Keratinocyte (primary cell): ENCODE data around the gene SMTN. TPM values are rescaled to one million over a fixed set of nuclear protein-coding genes. Genes with fewer than 3 reads are reported as not detected.

Source experiments
- DNase-seq: peaks from one replicate; pipeline ENCODE4 v3.0.0-alpha.2; 2011; ENCODE audit warnings: low read depth, missing footprints, low spot score
- FAIRE-seq: peaks from 2 replicates; lab custom pipeline; 2011; peaks lifted over from hg19 to GRCh38; lab: Jason Lieb, UNC
- H2AFZ ChIP-seq: 2 replicates; pipeline ENCODE4 v1.6.0; 2012; ENCODE audit warnings: low read length, control low read depth, inconsistent platforms; ENCODE audit not compliant: control insufficient read depth
- H3K27ac ChIP-seq: 2 replicates; pipeline ENCODE4 v1.5.1; 2011; ENCODE audit warnings: low read length; ENCODE audit not compliant: control insufficient read depth, insufficient read depth
- H3K27me3 ChIP-seq: 3 replicates; pipeline ENCODE4 v1.6.0; 2011; ENCODE audit warnings: low read length; ENCODE audit not compliant: control insufficient read depth, insufficient read depth; ENCODE audit errors: extremely low read depth
- H3K36me3 ChIP-seq, 2 experiments: 2 replicates in 1 of 2; 3 replicates in 1 of 2; pipeline ENCODE4 v1.5.1; 2011; ENCODE audit warnings: low read length in 2 of 2, mild to moderate bottlenecking in 1 of 2; ENCODE audit not compliant: control insufficient read depth in 2 of 2, insufficient read depth in 2 of 2; ENCODE audit errors: extremely low read depth in 1 of 2
- H3K4me1 ChIP-seq: 3 replicates; pipeline ENCODE4 v1.5.1; 2011; ENCODE audit warnings: low read length; ENCODE audit not compliant: control insufficient read depth, insufficient read depth; ENCODE audit errors: extremely low read depth
- H3K4me2 ChIP-seq: 3 replicates; pipeline ENCODE4 v1.6.0; 2011; ENCODE audit warnings: low read depth, low read length; ENCODE audit not compliant: control insufficient read depth, insufficient read depth; ENCODE audit errors: extremely low read depth
- H3K4me3 ChIP-seq, 3 experiments: fragments of 200-600 bp in 1 of 3; sonication (generic) in 1 of 3; 2 replicates in 2 of 3; 3 replicates in 1 of 3; pipeline ENCODE4 v1.5.1; 2011 to 2016; ENCODE audit warnings: low read length in 3 of 3, mild to moderate bottlenecking in 3 of 3, control low read depth in 2 of 3, inconsistent platforms in 1 of 3, low read depth in 1 of 3, mixed read lengths in 1 of 3, mixed run types in 1 of 3, moderate library complexity in 1 of 3; ENCODE audit not compliant: control insufficient read depth in 2 of 3, insufficient read depth in 2 of 3; ENCODE audit errors: extremely low read depth in 1 of 3
- H3K79me2 ChIP-seq: 2 replicates; pipeline ENCODE4 v1.6.0; 2012; ENCODE audit warnings: low read length; ENCODE audit not compliant: control insufficient read depth, insufficient read depth
- H3K9ac ChIP-seq: 3 replicates; pipeline ENCODE4 v1.6.0; 2011; ENCODE audit warnings: low read length; ENCODE audit not compliant: control insufficient read depth, insufficient read depth; ENCODE audit errors: extremely low read depth
- H3K9me1 ChIP-seq: 3 replicates; pipeline ENCODE4 v1.6.0; 2011; ENCODE audit warnings: low read length; ENCODE audit not compliant: control insufficient read depth, insufficient read depth; ENCODE audit errors: extremely low read depth
- H3K9me3 ChIP-seq: 2 replicates; pipeline ENCODE4 v1.5.1; 2012; ENCODE audit warnings: low read depth, low read length; ENCODE audit not compliant: control insufficient read depth
- H4K20me1 ChIP-seq: 3 replicates; pipeline ENCODE4 v1.6.0; 2011; ENCODE audit warnings: low read length; ENCODE audit not compliant: control insufficient read depth, insufficient read depth; ENCODE audit errors: extremely low read depth
- CTCF ChIP-seq, 3 experiments: IDR thresholded peaks in 1 of 3; conservative IDR thresholded peaks in 1 of 3; optimal IDR thresholded peaks in 1 of 3; 2 replicates in 2 of 3; 3 replicates in 1 of 3; pipeline versions ENCODE3 to v1.5.1; 2011; ENCODE audit warnings: low read length in 3 of 3, mild to moderate bottlenecking in 3 of 3, moderate library complexity in 2 of 3, control low read depth in 1 of 3, inconsistent platforms in 1 of 3; ENCODE audit not compliant: insufficient read depth in 2 of 3; ENCODE audit errors: extremely low read depth in 1 of 3
- EZH2 ChIP-seq: IDR thresholded peaks from one replicate; pipeline ENCODE4 v1.6.1; 2012; ENCODE audit warnings: inconsistent platforms, mild to moderate bottlenecking, low read length, moderate library complexity
- dilution Hi-C: fragments of 300-500 bp; cut with MboI; formaldehyde crosslinking; loops from one replicate; pipeline ENCODE4 v1.7.0; 2020; ENCODE audit warnings: low sequenced_read_pairs; ENCODE audit not compliant: extremely low pct_ligation_motif_present
- polyA plus RNA-seq, 5 experiments: library from polyadenylated mRNA; depleted of rRNA in 3 of 5; stranded (reverse) in 3 of 5; stranded (forward) in 1 of 5; unstranded in 1 of 5; fragments of >200 nt; gene quantifications; 1 replicate in 1 of 5; 2 replicates in 3 of 5; 3 replicates in 1 of 5; pipeline versions ENCODE4 v1.2.1 to v1.2.3, GENCODE V29; 2011 to 2012; ENCODE audit warnings: missing spikeins in 2 of 5, low read depth in 1 of 5, low replicate concordance in 1 of 5

SMTN gene
- polyA plus RNA-seq, 1 donor (not counting 4 experiments of a cell fraction or from before 2014, with no cell fraction given) = 61.2 TPM

GRCh38 chr22:31099386-31099785, 18.3 kb downstream of the SMTN start:
- dilution Hi-C loops = no loop called here
- no peak overlapping the region for H2AFZ ChIP-seq
- H3K4me2 ChIP-seq = no peak overlapping the region
- no peaks in the 10 kb centered on the region for H3K4me1 ChIP-seq
- no peaks in the 10 kb centered on the region for H3K9me1 ChIP-seq
- H3K27me3 ChIP-seq = no peaks in the 10 kb centered on the region
- H3K9ac ChIP-seq = no peak overlapping the region
- no peak overlapping the region for H3K27ac ChIP-seq
- H3K36me3 ChIP-seq = peaks cover 60 to 70% of the 10 kb centered on the region in 2 experiments
- no peak overlapping the region for H3K4me3 ChIP-seq
- H3K79me2 ChIP-seq = peaks cover under 1% of the 10 kb centered on the region
- no peak for FAIRE-seq
- TF ChIP-seq EZH2 (no peak), CTCF (optimal IDR thresholded peaks at IDR 0.05 in 1 of 3, IDR thresholded peaks at IDR 0.05 in 1 of 3, conservative IDR thresholded peaks at IDR 0.05 in 1 of 3; ENCODE audit: extremely low read depth in 1 of 3, insufficient read depth in 2 of 3, low read length in 3 of 3) (no peak)
- no peaks in the 10 kb centered on the region for H3K9me3 ChIP-seq
- DNase-seq = no peak
- peaks cover 11% of the 10 kb centered on the region for H4K20me1 ChIP-seq

- no peak overlapping the region for H3K4me2 ChIP-seq
- peaks cover 11% of the 10 kb centered on the region for H4K20me1 ChIP-seq
- no peaks in the 10 kb centered on the region for H3K9me1 ChIP-seq
- no peak for TF ChIP-seq CTCF (optimal IDR thresholded peaks at IDR 0.05 in 1 of 3, IDR thresholded peaks at IDR 0.05 in 1 of 3, conservative IDR thresholded peaks at IDR 0.05 in 1 of 3; ENCODE audit: extremely low read depth in 1 of 3, insufficient read depth in 2 of 3, low read length in 3 of 3)
- no peak for TF ChIP-seq EZH2
- H3K36me3 ChIP-seq = peaks cover 54 to 68% of the 10 kb centered on the region in 2 experiments
- no peaks in the 10 kb centered on the region for H3K27me3 ChIP-seq
- H3K4me1 ChIP-seq = no peaks in the 10 kb centered on the region
- no peak overlapping the region for H3K27ac ChIP-seq
- H2AFZ ChIP-seq = no peak overlapping the region
- no peaks in the 10 kb centered on the region for H3K79me2 ChIP-seq
- no peak overlapping the region for H3K9ac ChIP-seq
- no peaks in the 10 kb centered on the region for H3K9me3 ChIP-seq
- H3K4me3 ChIP-seq = no peak overlapping the region
- FAIRE-seq (no peak), DNase-seq (no peak)
- dilution Hi-C loops = no loop called here
These were observed 19.0 kb downstream of the SMTN start for GRCh38 chr22:31099841-31100761.
